Measurements from ENCODE around the gene HNRNPAB.

- no peak for TF ChIP-seq CTCF (IDR thresholded peaks at IDR 0.05)
- TF ChIP-seq POLR2A (IDR thresholded peaks at IDR 0.05; ENCODE audit: low read depth): no peak
- TF ChIP-seq EP300 (IDR thresholded peaks at IDR 0.05): no peak
- no peak for TF ChIP-seq POLR2AphosphoS5 (IDR thresholded peaks at IDR 0.05)
Measured at GRCh38 chr5:178241688-178242231, 37.4 kb downstream of the HNRNPAB start.
